H9 (cell line): ENCODE results near the gene VPREB3. TPM values are rescaled to one million over a fixed set of nuclear protein-coding genes. Genes with fewer than 3 reads are reported as not detected.
A peak's percentile ranks its signal among the peaks of the same experiment; 100 is the strongest.

Source experiments
- DNase-seq: peaks from one replicate; pipeline ENCODE4 v3.0.0-alpha.2; 2017
- H2AFZ ChIP-seq: one replicate; pipeline ENCODE4 v1.6.1; 2013; ENCODE audit warnings: mild to moderate bottlenecking, low read length, control low read depth, moderate library complexity
- H2AK5ac ChIP-seq: 2 replicates; pipeline ENCODE4 v1.6.1; 2013; ENCODE audit warnings: low read length, control low read depth, mixed read lengths; ENCODE audit not compliant: insufficient read length
- H2BK120ac ChIP-seq: one replicate; pipeline ENCODE4 v1.6.1; 2013; ENCODE audit warnings: low read depth, mild to moderate bottlenecking, low read length, control low read depth, inconsistent platforms; ENCODE audit not compliant: poor library complexity, severe bottlenecking
- H2BK12ac ChIP-seq: 2 replicates; pipeline ENCODE4 v1.6.1; 2013; ENCODE audit warnings: low read length, control low read depth, mixed read lengths, low read depth; ENCODE audit not compliant: insufficient read length
- H2BK15ac ChIP-seq: 2 replicates; pipeline ENCODE4 v1.6.1; 2013; ENCODE audit warnings: low read depth, low read length, control low read depth
- H2BK20ac ChIP-seq: one replicate; pipeline ENCODE4 v1.6.1; 2013; ENCODE audit warnings: low read depth, mild to moderate bottlenecking, low read length, control low read depth, inconsistent platforms; ENCODE audit not compliant: poor library complexity, severe bottlenecking
- H2BK5ac ChIP-seq: 2 replicates; pipeline ENCODE4 v1.6.1; 2013; ENCODE audit warnings: low read length, control low read depth, mixed read lengths; ENCODE audit not compliant: insufficient read length
- H3K14ac ChIP-seq: 2 replicates; pipeline ENCODE4 v1.6.1; 2013; ENCODE audit warnings: low read length, control low read depth; ENCODE audit not compliant: insufficient read depth
- H3K18ac ChIP-seq: 2 replicates; pipeline ENCODE4 v1.6.1; 2013; ENCODE audit warnings: low read depth, mild to moderate bottlenecking, mixed read lengths, low read length, control low read depth; ENCODE audit not compliant: insufficient read length
- H3K23ac ChIP-seq: 2 replicates; pipeline ENCODE4 v1.6.1; 2013; ENCODE audit warnings: low read length, control low read depth, mixed read lengths, low read depth; ENCODE audit not compliant: insufficient read length
- H3K23me2 ChIP-seq: 2 replicates; pipeline ENCODE4 v1.6.1; 2013; ENCODE audit warnings: low read depth, mild to moderate bottlenecking, mixed read lengths, low read length, control low read depth; ENCODE audit not compliant: insufficient read length, poor library complexity, severe bottlenecking
- H3K27ac ChIP-seq: 2 replicates; pipeline ENCODE4 v1.5.1; 2013; ENCODE audit warnings: low read length, control low read depth, mixed read lengths, low read depth; ENCODE audit not compliant: insufficient read length
- H3K27me3 ChIP-seq: 2 replicates; pipeline ENCODE4 v1.6.1; 2013; ENCODE audit warnings: low read length, control low read depth, inconsistent platforms; ENCODE audit not compliant: insufficient read depth
- H3K4ac ChIP-seq: 2 replicates; pipeline ENCODE4 v1.6.1; 2013; ENCODE audit warnings: low read depth, mild to moderate bottlenecking, control low read depth, inconsistent platforms, low read length, moderate library complexity
- H3K4me1 ChIP-seq: 2 replicates; pipeline ENCODE4 v1.6.1; 2013; ENCODE audit warnings: low read length, control low read depth, inconsistent platforms; ENCODE audit not compliant: insufficient read depth
- H3K4me2 ChIP-seq: 2 replicates; pipeline ENCODE4 v1.6.1; 2013; ENCODE audit warnings: low read length, control low read depth, mixed read lengths; ENCODE audit not compliant: insufficient read length, insufficient read depth
- H3K56ac ChIP-seq: 2 replicates; pipeline ENCODE4 v1.6.1; 2013; ENCODE audit warnings: low read depth, mild to moderate bottlenecking, mixed read lengths, low read length, control low read depth; ENCODE audit not compliant: insufficient read length
- H3K79me1 ChIP-seq: 2 replicates; pipeline ENCODE4 v1.6.1; 2013; ENCODE audit warnings: low read depth, mild to moderate bottlenecking, moderate library complexity, low read length, control low read depth, inconsistent platforms; ENCODE audit not compliant: insufficient read depth, poor library complexity, severe bottlenecking
- H3K79me2 ChIP-seq: 2 replicates; pipeline ENCODE4 v1.6.1; 2013; ENCODE audit warnings: low read length, control low read depth, inconsistent platforms; ENCODE audit not compliant: insufficient read depth
- H3K9ac ChIP-seq: 2 replicates; pipeline ENCODE4 v1.6.1; 2013; ENCODE audit warnings: low read length, control low read depth, mixed read lengths; ENCODE audit not compliant: insufficient read length; ENCODE audit errors: extremely low read depth
- H3K9me3 ChIP-seq: one replicate; pipeline ENCODE4 v1.6.1; 2013; ENCODE audit warnings: low read depth, low read length, inconsistent platforms; ENCODE audit not compliant: control insufficient read depth
- H3T11ph ChIP-seq: one replicate; pipeline ENCODE4 v1.6.1; 2013; ENCODE audit warnings: mild to moderate bottlenecking, low read length, control low read depth, inconsistent platforms
- H4K20me1 ChIP-seq: one replicate; pipeline ENCODE4 v1.6.1; 2013; ENCODE audit not compliant: control insufficient read depth, insufficient read length, insufficient read depth
- H4K5ac ChIP-seq: 2 replicates; pipeline ENCODE4 v1.6.1; 2013; ENCODE audit warnings: low read depth, mild to moderate bottlenecking, mixed read lengths, low read length, control low read depth; ENCODE audit not compliant: insufficient read length
- H4K8ac ChIP-seq: replicated peaks from 2 replicates; pipeline ENCODE4 v1.6.1; 2013; ENCODE audit warnings: low read length, control low read depth, mixed read lengths, low read depth; ENCODE audit not compliant: insufficient read length
- H4K91ac ChIP-seq: 2 replicates; pipeline ENCODE4 v1.6.1; 2013; ENCODE audit warnings: low read depth, mild to moderate bottlenecking, moderate library complexity, mixed read lengths, low read length, control low read depth; ENCODE audit not compliant: insufficient read length
- H3K27ac Mint-ChIP-seq, 3 experiments: 2 replicates in 2 of 3; 3 replicates in 1 of 3; pipeline ENCODE4 v1.8.0; 2020 to 2021; ENCODE audit warnings: mixed read lengths in 3 of 3, mild to moderate bottlenecking in 1 of 3, moderate library complexity in 1 of 3
- H3K27me3 Mint-ChIP-seq: 2 replicates; pipeline ENCODE4 v1.8.0; 2021; ENCODE audit warnings: low read depth, mild to moderate bottlenecking, moderate library complexity, mixed read lengths
- H3K36me3 Mint-ChIP-seq, 3 experiments: 2 replicates in 2 of 3; 3 replicates in 1 of 3; pipeline ENCODE4 v1.8.0; 2020 to 2021; ENCODE audit warnings: low read depth in 3 of 3, mixed read lengths in 3 of 3; ENCODE audit not compliant: insufficient read depth in 1 of 3
- H3K4me1 Mint-ChIP-seq, 2 experiments: 2 replicates each; pipeline ENCODE4 v1.8.0; 2020; ENCODE audit warnings: mixed read lengths in 2 of 2
- H3K4me3 Mint-ChIP-seq, 2 experiments: 2 replicates in 1 of 2; 3 replicates in 1 of 2; pipeline ENCODE4 v1.8.0; 2020 to 2021; ENCODE audit warnings: mild to moderate bottlenecking in 2 of 2, mixed read lengths in 2 of 2, moderate library complexity in 1 of 2
- H3K9me3 Mint-ChIP-seq, 2 experiments: 2 replicates in 1 of 2; 3 replicates in 1 of 2; pipeline ENCODE4 v1.8.0; 2020; ENCODE audit warnings: mild to moderate bottlenecking in 2 of 2, mixed read lengths in 2 of 2, moderate library complexity in 1 of 2
- WGBS: extraction: QIAGEN DNeasy Blood & Tissue Kit; methylation state at CpG from one replicate; pipeline ENCODE4 v1.1.7; 2013; ENCODE audit warnings: missing lambda C conversion rate, low lambda C conversion rate, mixed read lengths; ENCODE audit not compliant: insufficient read length; ENCODE audit errors: extremely low coverage; 5-methylcytosine and 5-hydroxymethylcytosine counted together
- total RNA-seq: library from RNA; stranded (reverse); gene quantifications from 2 replicates; pipeline ENCODE4 v1.2.1, GENCODE V29; 2021
- TF ChIP-seq, protein P1 (sequence below): fragments of 200-600 bp; sonication (generic); conservative IDR thresholded peaks from 3 replicates; pipeline ENCODE4 v1.8.0; 2021; ENCODE audit warnings: antibody characterized with exemption, mild to moderate bottlenecking

The VPREB3 gene
- total RNA-seq, 1 experiment from 2014 or later, result 0.50 TPM

DNA sequence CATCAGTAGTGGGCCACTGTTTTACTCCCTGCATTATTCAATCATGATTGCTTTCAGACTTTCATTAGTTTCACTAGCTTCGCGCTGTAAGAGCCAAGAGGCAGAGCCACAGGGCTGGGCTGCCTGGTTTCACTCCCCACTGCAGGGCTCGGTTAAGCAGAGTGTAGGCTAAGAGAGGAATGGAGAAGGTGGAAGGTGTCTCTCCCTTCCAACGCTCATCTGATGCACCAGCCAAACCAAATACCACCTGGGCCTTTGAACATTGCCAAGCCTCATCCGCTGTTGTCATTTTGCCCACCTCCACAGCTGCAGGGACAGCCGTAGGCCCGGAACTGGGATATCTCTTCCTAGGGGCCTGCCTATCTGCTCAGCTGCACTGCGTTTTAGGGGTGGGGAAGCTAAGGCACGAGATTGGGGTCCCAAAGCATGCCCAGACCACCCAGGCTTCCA, 32.1 kb upstream of the VPREB3 start:
- Histone ChIP-seq H2BK15ac (no peak overlapping the region), H2BK20ac (no peak overlapping the region), H3K9ac (peak overlapping the region; percentile 58), H2BK12ac (peak overlapping the region; percentile 9), H3K14ac (peak overlapping the region; percentile 51; the same call in 1 of the 2 replicates), H3K4me1 (peaks cover 2% of the 10 kb centered on the region; the same call in 1 of the 2 replicates), H2AFZ (peak overlapping the region; percentile 7), H3K4me2 (peak overlapping the region; percentile 70), H4K91ac (no peak overlapping the region), H2BK120ac (no peak overlapping the region), H2BK5ac (no peak overlapping the region), H3K56ac (no peak overlapping the region), H3K79me2 (peaks cover 16% of the 10 kb centered on the region; the same call in 1 of the 2 replicates), H3K9me3 (no peaks in the 10 kb centered on the region), H3K79me1 (no peaks in the 10 kb centered on the region), H3K27me3 (no peaks in the 10 kb centered on the region), H3K23ac (no peak overlapping the region), H2AK5ac (no peak overlapping the region), H3K4ac (no peak overlapping the region), H3T11ph (no peak overlapping the region), H3K18ac (peak overlapping the region; percentile 56), H4K5ac (no peak overlapping the region), H3K23me2 (peaks cover 2% of the 10 kb centered on the region), H4K20me1 (no peaks in the 10 kb centered on the region), H4K8ac (no peak overlapping the region), H3K27ac (no peak overlapping the region)
- TF ChIP-seq, protein P1, sequence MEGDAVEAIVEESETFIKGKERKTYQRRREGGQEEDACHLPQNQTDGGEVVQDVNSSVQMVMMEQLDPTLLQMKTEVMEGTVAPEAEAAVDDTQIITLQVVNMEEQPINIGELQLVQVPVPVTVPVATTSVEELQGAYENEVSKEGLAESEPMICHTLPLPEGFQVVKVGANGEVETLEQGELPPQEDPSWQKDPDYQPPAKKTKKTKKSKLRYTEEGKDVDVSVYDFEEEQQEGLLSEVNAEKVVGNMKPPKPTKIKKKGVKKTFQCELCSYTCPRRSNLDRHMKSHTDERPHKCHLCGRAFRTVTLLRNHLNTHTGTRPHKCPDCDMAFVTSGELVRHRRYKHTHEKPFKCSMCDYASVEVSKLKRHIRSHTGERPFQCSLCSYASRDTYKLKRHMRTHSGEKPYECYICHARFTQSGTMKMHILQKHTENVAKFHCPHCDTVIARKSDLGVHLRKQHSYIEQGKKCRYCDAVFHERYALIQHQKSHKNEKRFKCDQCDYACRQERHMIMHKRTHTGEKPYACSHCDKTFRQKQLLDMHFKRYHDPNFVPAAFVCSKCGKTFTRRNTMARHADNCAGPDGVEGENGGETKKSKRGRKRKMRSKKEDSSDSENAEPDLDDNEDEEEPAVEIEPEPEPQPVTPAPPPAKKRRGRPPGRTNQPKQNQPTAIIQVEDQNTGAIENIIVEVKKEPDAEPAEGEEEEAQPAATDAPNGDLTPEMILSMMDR, result no peak
- H3K4me1 Mint-ChIP-seq, result peaks cover 24 to 33% of the 10 kb centered on the region in 2 experiments
- peaks cover 0 to 6% (median 5%) of the 10 kb centered on the region in 3 experiments; a peak in 5 of 7 replicates for H3K36me3 Mint-ChIP-seq
- peak overlapping the region; percentile 88 to 95 for H3K4me3 Mint-ChIP-seq
- no peaks in the 10 kb centered on the region for H3K27me3 Mint-ChIP-seq
- peak overlapping the region; percentile 81 to 96 (median 96); a peak in 6 of 7 replicates for H3K27ac Mint-ChIP-seq
- H3K9me3 Mint-ChIP-seq, result no peaks in the 10 kb centered on the region
- WGBS, result no CpG with 5 or more reads among the region's 9 CpGs
- no peak for DNase-seq
